HG03432 (cell line): Measurements from ENCODE around the gene GSC2.
A peak's percentile ranks its signal among the peaks of the same experiment; 100 is the strongest.

Experiments
- ATAC-seq: cut with Tn5 transposase; IDR thresholded peaks from one replicate; pipeline ENCODE4 v1.9.1; 2021; ENCODE audit warnings: mild to moderate bottlenecking, moderate library complexity; ENCODE audit not compliant: unreplicated experiment

The GSC2 gene, protein sequence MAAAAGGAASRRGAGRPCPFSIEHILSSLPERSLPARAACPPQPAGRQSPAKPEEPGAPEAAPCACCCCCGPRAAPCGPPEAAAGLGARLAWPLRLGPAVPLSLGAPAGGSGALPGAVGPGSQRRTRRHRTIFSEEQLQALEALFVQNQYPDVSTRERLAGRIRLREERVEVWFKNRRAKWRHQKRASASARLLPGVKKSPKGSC

DNA sequence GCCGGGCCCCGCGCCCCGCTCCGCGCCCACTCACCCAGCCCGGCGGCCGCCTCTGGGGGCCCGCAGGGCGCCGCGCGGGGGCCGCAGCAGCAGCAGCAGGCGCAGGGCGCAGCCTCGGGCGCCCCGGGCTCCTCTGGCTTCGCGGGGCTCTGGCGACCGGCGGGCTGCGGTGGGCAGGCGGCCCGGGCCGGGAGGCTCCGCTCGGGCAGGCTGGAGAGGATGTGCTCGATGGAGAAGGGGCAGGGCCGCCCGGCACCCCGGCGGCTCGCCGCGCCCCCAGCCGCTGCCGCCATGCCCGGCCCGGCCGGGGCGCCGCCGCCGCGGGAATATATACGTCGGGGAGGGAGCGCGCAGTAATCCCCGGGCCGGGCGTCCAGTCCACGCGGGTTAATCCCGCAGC lies at the start of gene GSC2:
Gene GSC2, minus strand, starts transcription at position 302 of the 400 bp plus-strand sequence. Its CDS starts 9 bp downstream, at position 293.
- ATAC-seq: no peak

DNA sequence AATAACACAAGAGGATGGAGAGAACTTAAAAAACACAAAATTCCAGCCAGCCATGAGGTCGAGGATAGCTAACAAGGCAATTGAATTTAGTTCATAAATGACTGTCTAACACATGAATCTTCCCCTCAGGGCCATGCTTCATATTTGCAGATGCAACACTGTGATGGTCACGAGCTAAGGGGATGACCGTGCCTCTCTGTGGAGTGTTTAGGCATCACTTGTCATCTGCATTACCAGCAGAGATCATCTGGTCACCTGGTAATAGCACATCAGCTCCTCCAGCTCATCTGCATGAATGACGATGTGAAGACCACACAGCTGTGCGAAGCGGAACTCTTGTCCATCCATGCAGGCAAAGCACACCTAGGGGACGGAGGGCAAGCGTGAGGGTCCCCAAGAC lies 49.4 kb upstream of the GSC2 start:
- ATAC-seq: no peak

DNA sequence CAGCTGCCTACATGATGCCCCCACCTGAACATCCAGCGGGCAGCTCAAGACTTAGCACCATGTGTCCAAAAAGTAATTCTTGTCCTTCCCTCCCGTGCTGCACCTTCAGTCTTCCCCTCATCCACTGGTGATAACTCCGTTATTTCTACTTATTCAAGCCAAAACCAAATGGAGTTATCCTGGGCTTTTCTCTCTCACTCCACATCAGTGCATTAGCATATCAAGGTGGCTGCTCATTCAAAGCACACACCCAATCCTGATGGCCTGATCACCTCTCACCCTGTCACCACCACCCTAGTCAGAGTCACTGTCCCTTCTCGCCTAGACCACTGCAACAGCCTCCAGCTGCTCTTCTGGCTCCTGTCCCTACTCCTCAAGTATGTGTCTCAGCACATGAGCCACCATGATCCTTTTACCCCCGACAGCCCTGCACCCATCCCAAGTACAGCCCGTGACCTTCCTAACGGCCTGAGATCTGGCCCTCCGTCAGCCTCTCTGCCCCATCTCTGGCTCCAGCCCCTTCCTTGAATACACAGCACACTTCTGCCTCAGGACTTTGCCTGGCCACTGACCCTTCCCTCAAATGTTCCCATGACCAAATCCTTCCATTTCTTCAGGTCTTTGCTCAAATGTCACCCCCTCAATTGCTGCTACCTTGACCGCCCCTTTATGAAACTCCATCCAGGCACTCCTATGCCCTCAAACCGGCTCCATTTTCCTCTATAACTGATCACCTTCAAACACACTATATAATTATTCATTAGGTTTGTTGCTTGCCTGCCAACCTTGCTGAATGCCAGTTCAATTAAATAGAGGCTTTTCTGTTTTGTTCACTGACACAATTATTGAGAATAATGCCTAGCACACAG lies 48.1 kb upstream of the GSC2 start:
- no peak for ATAC-seq

DNA sequence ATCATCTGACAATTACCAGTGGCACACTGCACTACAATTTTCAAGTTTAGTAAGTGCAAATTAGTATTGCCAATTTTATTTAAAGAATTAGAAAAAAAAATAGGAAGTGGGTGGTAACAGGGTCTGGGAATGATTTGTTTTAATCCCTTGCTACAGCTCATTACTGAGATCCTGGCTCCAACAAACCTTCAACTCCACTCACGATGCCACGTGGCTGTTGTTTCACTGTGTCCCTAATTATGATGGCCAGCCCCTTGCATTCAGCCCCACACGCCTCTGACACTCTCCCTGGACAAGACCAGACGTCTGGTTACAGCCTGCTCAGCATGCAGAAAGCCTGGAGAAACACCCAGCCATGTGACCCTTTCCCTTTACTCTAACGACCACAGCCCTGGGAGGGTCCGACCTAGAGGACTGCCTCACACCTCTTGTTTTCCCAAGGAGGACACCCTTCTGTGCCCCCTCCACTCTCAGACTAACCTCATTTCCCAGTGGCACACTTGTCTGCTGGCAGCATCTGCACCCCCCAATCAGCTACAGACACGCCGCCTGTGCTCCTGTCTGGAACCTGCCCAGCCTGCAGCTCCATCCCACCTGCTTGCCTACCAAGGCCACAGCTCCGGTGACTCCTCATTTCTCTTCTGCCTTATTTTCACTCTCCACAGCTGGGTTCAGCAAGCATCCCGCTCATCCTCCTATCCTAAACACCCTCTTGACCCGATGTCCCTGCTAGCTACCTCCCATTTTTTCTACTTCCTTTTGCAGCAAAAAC lies 46.9 kb upstream of the GSC2 start:
- no peak for ATAC-seq

DNA sequence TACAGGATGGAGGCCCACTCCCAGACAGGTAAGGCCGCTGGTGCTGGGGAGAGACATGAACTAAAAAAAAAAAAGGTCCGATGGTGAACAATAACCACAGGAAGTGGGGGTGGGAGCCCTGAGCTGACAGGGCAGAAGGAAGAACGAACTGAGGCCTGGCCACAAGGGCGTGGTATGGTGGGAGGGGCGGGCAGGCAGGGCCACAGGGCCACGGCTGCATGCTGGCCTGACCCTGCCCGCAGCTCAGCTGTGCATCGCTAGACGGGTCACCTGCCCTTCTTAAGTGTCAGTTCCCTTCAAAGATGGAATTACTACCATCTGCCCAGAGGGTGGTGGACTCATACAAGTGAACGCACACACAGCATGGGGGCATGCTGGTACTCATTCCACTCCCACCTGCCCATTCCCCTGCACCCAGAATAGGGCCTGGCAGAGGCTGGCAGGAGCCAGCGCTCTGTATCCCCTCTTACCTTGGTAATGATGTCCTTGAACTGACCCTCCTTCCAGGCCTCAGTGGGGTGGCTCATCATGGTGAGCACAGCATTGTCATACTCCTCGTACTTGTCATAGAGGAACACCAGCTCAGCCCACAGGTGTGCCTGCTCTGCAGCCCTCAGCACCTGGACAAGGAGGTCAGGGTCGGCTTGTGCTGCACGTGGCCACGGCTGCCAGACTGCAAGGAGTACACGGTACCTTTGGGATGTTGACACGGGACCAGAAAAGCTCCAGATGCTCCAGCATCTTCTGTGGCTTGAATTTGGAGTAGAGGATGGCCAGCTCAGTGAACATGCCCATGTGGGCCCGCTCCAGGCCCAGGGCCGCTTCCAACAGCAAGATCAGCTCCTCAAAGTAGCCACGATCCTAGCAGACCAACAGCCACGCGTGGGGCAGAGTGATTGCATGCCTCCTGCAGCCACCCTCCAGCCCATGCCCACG lies 46.0 kb upstream of the GSC2 start:
- no peak for ATAC-seq

DNA sequence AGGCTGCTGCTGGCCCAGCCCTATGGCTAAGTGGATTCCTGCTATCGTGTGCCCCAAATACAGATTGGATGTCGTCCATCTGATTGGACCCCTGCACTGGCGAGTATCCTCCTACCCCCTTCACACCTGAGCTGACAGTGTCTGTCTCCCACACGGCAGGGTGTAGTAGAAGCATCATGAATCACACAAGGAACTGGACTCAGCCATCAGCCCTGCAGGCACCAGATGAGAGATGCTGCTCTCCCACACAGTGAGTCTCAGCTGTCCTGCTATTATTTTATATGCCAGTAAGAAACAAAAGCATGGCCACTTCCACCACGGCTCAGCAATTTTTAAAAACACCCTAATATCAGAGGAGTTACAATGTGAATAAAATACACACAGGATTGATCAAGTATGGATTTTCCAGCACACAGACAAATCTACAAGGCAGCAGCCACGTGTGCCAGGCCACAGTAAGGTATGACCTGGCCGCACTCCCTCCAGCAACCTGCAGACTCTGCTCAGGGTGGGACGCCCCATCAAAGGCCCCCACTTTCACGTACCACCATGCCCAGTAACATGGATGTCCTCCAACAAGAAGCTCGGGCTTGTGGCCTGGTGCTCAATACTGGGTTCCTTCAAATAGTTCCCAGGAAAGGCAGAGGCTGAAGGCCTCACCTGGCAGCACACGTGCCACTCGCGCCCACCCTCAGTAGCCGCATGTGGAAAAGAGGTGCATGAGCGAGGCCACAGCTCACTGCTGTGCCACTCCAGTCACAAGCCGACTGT lies 44.9 kb upstream of the GSC2 start:
- ATAC-seq: no peak

DNA sequence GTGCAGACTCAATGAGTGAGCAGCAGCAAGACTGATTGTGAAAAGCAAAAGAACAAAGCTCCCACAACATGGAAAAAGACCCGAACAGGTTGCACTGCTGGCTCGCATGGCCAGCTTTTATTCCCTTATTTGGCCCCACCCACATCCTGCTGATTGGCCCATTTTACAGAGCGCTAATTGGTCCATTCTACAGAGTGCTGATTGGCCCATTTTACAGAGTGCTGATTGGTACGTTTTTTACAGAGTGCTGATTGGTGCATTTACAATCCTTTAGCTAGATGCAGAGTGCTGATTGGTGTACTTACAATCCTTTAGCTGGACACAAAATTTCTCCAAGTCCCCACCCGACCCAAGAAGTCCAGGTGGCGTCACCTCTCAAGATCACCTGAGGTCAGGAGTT lies 43.8 kb upstream of the GSC2 start:
- no peak for ATAC-seq

DNA sequence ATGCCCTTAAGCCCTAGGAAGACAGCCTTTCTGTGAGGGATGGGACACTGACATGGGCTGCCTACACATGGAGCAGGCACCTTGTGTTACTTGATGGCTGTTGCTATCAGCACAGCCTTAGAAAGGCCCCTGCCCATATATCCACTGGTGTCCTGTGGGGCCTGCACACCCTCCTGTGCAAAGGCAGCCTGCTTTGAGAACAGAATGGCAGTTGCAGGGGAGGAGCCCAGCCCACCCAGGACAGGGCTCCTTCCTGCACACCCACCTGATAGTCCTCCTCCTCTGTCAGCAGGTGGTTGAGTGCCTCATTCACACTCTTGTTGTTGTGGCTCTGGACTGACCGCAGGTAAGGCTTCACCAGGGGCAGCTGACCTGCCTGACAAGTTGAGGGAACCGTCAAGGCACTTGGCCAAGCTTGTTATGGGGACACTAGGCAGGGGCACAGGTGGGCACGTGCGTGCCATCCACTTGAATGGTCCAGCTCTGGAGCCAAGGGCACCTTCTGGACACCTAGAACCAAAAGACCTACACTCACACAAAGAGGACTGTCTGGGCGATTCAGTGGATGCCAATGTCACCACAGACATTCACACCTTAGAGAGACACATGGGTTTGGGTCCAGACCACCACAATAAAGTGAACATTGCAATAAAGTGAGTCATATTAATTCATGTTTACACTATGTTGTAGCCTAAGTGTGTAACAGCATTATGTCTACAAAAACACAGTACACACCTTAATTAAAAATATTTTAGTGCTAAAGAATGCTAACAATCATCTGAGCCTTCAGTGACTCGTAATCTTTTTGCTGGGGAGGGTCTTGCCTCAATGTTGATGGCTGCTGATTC lies 37.8 kb upstream of the GSC2 start:
- no peak for ATAC-seq

DNA sequence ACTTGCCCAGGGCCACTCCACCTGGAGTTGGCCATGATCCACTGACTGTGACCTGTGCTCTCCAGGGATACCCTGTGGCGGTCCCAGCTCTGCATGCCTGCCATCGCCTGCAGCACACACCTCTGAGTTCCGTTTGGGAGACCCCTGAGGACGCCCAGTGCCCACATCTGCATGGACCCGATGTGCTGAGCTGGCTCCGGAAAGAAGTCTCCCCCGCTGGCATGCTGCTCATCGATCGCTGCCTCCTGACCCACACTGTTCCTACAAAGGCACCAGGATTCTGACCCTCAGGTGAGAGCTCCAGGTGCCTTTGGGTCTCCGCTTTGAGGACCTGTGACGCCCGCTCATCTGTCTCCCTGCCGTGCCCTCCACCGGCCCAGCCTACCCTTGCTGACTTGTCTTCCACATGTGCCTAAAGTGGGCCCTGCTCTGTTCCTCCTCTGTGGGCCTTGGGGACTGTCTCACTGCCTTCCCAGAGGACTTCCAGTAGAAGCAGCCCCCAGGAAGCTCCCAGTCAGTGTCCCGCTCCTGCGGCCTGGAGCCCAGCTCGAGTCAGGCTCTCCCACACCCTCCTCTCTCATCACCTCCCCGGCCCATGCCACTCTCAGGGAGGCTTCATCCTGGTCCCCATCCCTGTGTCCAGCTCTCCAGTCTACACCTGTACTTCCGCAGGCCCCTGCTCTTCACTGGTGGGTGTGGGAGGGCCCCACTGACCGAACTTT lies 34.3 kb upstream of the GSC2 start:
- no peak for ATAC-seq

DNA sequence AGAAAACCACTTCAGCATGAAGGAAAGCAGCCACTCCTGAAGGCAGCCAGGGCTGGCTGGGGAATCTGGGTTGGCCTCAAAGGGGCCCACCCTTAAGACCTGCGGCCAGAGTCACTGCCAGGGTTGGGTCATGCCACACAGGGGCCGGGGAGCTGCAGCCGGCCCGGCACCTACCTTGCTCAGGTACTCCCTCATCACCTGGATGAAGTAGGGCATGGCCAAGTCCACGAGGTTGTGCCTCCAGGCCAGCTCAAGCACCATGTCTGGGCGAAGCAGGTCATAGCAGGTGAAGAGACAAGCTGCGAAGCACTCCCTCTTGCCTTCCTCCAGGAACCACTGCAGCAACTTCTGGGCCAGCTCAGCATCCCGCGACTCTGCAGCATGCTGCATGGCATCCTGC lies 33.1 kb upstream of the GSC2 start:
- ATAC-seq: no peak

DNA sequence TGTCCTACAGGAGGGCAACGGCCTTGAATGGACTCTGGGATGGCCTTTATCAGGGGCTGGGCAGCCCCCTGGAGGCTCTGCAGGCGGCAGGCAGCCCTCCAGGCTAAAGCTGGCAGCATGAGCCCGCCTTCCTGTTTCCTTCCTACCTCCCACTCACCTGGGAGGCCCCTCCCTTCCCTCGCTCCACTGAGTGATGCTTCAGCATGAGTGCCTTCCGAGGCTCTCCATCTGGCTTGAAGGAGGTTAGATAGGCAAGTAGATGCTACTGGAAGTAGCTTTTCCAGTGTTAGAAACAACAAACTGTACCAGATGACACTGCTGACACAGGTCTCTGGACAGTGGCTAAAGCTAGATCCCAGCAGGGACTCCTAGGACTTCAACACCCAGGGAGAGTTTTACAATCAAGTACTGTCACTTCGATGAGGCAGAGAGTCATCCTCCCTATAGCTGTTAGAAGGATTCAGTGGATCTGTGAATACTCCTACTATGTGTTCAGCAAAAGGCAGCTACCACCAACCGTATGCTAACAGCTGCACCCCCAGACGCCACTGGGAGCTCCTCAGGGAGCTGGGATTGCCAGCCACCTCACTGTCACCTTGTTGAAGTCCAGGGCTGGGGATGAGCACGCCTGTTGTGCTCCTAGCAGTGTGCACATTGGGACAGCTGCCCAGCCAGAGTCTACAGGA lies 32.5 kb upstream of the GSC2 start:
- ATAC-seq: no peak

DNA sequence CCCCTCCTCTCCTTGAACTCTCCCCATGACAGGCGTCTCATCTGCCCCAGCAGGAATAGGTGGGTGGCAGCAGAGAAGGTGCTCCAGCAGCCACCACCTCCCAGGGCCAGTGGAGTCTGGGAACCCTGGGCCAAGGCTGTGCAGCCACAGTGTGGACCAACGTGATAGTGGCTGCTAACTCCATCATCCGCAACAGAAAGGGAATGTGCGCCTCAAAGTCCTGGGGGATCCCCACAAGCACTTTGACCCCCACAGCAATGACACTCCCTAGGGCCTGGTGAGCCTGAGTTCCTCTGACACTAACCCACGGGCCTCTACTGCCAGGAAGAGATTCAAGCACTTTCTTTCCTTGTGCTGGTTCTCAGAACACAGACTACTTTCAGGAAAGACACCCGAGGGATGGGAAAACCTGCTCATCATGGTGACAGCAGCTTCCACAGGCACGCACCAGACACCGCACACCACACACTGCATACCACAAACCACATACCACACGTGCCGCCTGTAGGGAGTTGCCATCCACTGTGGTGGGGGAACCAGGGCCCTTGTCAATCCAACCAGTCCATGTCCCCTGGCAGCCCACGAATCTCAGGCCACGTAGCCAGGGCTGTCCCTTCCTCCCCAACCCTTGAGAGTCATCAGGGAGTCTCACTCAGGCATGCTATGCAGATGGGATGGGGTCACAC lies 31.8 kb upstream of the GSC2 start:
- ATAC-seq: no peak

DNA sequence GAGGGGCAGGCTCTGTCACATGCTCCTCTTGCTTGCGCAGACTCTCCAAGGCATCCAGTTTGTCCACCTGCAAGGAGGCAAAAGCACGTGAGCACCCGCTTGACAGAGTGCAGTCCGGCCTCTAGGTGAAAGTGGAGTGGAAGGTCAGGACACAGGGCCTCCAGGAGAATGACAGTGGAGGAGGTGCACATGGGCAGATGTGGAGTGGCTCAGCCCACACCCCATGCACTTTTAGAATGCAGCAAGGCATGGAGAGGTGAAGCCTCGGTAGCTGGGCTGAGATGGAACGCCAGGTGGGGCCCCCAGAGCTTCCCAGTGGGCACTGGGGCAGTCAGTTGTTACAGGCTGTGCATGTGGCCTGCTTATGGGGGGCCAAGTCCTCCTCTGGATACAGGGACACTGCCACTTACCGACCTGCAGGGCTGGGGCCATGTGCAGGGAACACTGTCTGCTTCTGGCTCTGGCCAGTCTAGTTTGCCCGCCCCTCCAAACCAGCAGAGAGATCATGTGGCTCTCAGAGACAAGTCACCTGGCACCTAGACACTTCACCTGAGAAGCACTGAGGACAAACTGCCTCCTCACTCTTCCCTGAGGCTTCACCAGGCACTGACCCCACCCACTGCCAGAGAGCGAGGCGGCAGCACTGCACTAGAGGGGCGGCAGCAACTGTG lies 30.8 kb upstream of the GSC2 start:
- no peak for ATAC-seq

DNA sequence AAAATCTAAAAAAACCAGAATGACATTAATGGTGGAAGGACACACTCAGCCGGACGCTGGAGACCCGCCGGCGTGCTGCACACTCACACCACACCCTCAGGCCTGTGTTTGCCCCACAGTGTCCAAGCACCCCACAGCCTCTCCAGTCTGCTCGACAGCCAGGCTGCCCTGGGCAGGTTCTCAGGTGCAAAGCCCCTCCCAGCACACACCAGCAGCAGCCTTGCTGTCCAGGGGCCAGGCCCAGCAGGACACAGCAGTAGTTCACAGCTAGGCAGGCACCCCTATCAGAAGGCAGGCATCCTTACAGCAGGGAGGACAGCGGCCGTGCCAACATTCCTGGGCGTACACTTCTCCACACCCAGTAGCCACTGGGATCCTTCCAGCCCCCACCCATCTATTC lies 30.1 kb upstream of the GSC2 start:
- ATAC-seq: no peak

DNA sequence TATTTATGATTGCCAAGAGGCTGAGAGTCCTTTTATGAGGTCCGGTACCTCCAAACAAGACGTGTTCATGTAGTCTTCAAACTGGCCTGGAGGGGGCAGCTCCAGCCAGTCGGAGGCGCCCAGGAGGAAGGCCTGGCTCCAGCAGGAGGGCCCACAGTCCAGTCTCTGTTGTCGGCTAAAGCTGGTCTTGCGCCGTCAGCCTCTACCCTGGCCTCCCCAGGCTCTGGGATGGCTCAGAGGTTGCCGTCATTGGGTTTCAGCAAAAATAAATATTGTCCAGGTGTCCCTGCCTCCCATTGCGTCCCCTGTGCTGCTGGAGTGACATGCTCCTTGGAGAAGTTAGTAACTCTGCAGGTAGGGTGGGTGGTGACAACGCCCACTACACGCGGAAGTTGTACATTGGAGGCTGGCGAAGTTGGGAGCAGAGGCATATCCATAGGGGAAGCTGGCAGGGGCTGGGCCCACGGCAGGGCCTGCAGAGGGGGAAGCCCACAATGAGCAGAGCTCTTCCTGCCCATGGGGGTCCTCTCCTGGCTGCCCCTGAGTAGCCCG lies 29.5 kb upstream of the GSC2 start:
- peak; percentile 36 for ATAC-seq
